ENCODE measurements around the gene AAMDC.

The AAMDC gene

GRCh38 chr11:77820565-77821348 is at the start of gene AAMDC, which contains the start of gene RSF1:
TSS of gene AAMDC (plus strand) at chr11:77821144. CDS start at chr11:77842497, 21,353 bp downstream.
TSS of gene RSF1 (minus strand) at chr11:77820722. CDS start at chr11:77820714, 8 bp downstream.
- peak; percentile 95 for DNase-seq (ENCODE audit: low spot score)

- DNase-seq (ENCODE audit: low spot score): no peak
Observed at GRCh38 chr11:77775936-77776335, 45.0 kb upstream of the AAMDC start.

GRCh38 chr11:77776455-77776854 is 44.5 kb upstream of the AAMDC start:
- peak; percentile 26 for DNase-seq (ENCODE audit: low spot score)

GRCh38 chr11:77778118-77778517 is 42.8 kb upstream of the AAMDC start:
- no peak for DNase-seq (ENCODE audit: low spot score)

- DNase-seq (ENCODE audit: low spot score): no peak
Observed at GRCh38 chr11:77778549-77778948, 42.4 kb upstream of the AAMDC start.

- peak; percentile 3 for DNase-seq (ENCODE audit: low spot score)
Observed at GRCh38 chr11:77779935-77780334, 41.0 kb upstream of the AAMDC start.

GRCh38 chr11:77783025-77783424 is 37.9 kb upstream of the AAMDC start:
- DNase-seq (ENCODE audit: low spot score): no peak

- no peak for DNase-seq (ENCODE audit: low spot score)
Observed at GRCh38 chr11:77784572-77784971, 36.4 kb upstream of the AAMDC start.

GRCh38 chr11:77789061-77789730 is 31.7 kb upstream of the AAMDC start:
- DNase-seq (ENCODE audit: low spot score): no peak

- DNase-seq (ENCODE audit: low spot score): no peak
Observed at GRCh38 chr11:77789731-77790476, 31.0 kb upstream of the AAMDC start.

GRCh38 chr11:77791301-77791700 is 29.6 kb upstream of the AAMDC start:
- DNase-seq (ENCODE audit: low spot score): no peak

GRCh38 chr11:77793972-77794371 is 27.0 kb upstream of the AAMDC start:
- no peak for DNase-seq (ENCODE audit: low spot score)

- no peak for DNase-seq (ENCODE audit: low spot score)
Observed at GRCh38 chr11:77799338-77799737, 21.6 kb upstream of the AAMDC start.

GRCh38 chr11:77800449-77800848 is 20.5 kb upstream of the AAMDC start:
- DNase-seq (ENCODE audit: low spot score): no peak

- no peak for DNase-seq (ENCODE audit: low spot score)
Observed at GRCh38 chr11:77801477-77801876, 19.5 kb upstream of the AAMDC start.

- DNase-seq (ENCODE audit: low spot score): no peak
Observed at GRCh38 chr11:77806415-77806814, 14.5 kb upstream of the AAMDC start.

GRCh38 chr11:77806993-77807392 is 14.0 kb upstream of the AAMDC start:
- no peak for DNase-seq (ENCODE audit: low spot score)

- DNase-seq (ENCODE audit: low spot score): no peak
Observed at GRCh38 chr11:77813256-77813655, 7.7 kb upstream of the AAMDC start.

- DNase-seq (ENCODE audit: low spot score): no peak
Observed at GRCh38 chr11:77814848-77815247, 6.1 kb upstream of the AAMDC start.

GRCh38 chr11:77815459-77815858 is 5.5 kb upstream of the AAMDC start:
- DNase-seq (ENCODE audit: low spot score): no peak

- peak; percentile 74 for DNase-seq (ENCODE audit: low spot score)
Observed at GRCh38 chr11:77819411-77819920, 1.5 kb upstream of the AAMDC start.

- DNase-seq (ENCODE audit: low spot score): no peak
Observed at GRCh38 chr11:77819921-77820564, 901 bp upstream of the AAMDC start.
